Measurements from ENCODE around the gene FAM151B. TPM values are rescaled to one million over a fixed set of nuclear protein-coding genes. Genes with fewer than 3 reads are reported as not detected.

Gene FAM151B
- total RNA-seq, 4 donors from 2014 or later: 2.6 to 8.1 (median 4.5) TPM

GRCh38 chr5:80495891-80496290 is 8.0 kb downstream of the FAM151B start:
- Histone ChIP-seq H3K36me3 (no peaks in the 10 kb centered on the region), H3K9me3 (no peaks in the 10 kb centered on the region), H3K4me3 (replicated peaks in 1 of 3) (no peak overlapping the region), H3K27me3 (no peaks in the 10 kb centered on the region), H3K4me1 (no peaks in the 10 kb centered on the region), H3K27ac (no peak overlapping the region)
- 96 to 100% methylated on average over 2 of the region's 2 CpGs for WGBS, 2 donors
- DNase-seq: no peak
- TF ChIP-seq CTCF (IDR thresholded peaks at IDR 0.05) (no peak), POLR2A (IDR thresholded peaks at IDR 0.05) (no peak)
- intact Hi-C loops (cut with DNase I): no loop called here

GRCh38 chr5:80502800-80503199 is 14.9 kb downstream of the FAM151B start:
- no peaks in the 10 kb centered on the region for H3K27me3 ChIP-seq
- no peak for TF ChIP-seq CTCF (IDR thresholded peaks at IDR 0.05)
- TF ChIP-seq POLR2A (IDR thresholded peaks at IDR 0.05): no peak
- no peak for DNase-seq
- no peaks in the 10 kb centered on the region for H3K9me3 ChIP-seq
- intact Hi-C loops (cut with DNase I): no loop called here
- no peak overlapping the region for H3K27ac ChIP-seq
- H3K36me3 ChIP-seq: no peaks in the 10 kb centered on the region
- no peaks in the 10 kb centered on the region for H3K4me1 ChIP-seq
- 98 to 99% methylated on average over 2 of the region's 2 CpGs for WGBS, 2 donors
- H3K4me3 ChIP-seq (replicated peaks in 1 of 3): no peak overlapping the region

GRCh38 chr5:80503641-80504040 is 15.7 kb downstream of the FAM151B start:
- no peaks in the 10 kb centered on the region for H3K4me1 ChIP-seq
- WGBS, 2 donors: 85 to 94% methylated on average over 1 of the region's 1 CpG
- TF ChIP-seq CTCF (IDR thresholded peaks at IDR 0.05) (no peak), POLR2A (IDR thresholded peaks at IDR 0.05) (no peak)
- H3K27ac ChIP-seq: no peak overlapping the region
- no peaks in the 10 kb centered on the region for H3K9me3 ChIP-seq
- no peak for DNase-seq
- no peak overlapping the region for H3K4me3 ChIP-seq (replicated peaks in 1 of 3)
- no peaks in the 10 kb centered on the region for H3K27me3 ChIP-seq
- intact Hi-C loops (cut with DNase I): no loop called here
- H3K36me3 ChIP-seq: no peaks in the 10 kb centered on the region

- intact Hi-C loops (cut with DNase I): no loop called here
- DNase-seq: no peak
- H3K27ac ChIP-seq: no peak overlapping the region
- H3K27me3 ChIP-seq: no peaks in the 10 kb centered on the region
- H3K4me3 ChIP-seq (replicated peaks in 1 of 3): no peak overlapping the region
- TF ChIP-seq CTCF (IDR thresholded peaks at IDR 0.05) (no peak), POLR2A (IDR thresholded peaks at IDR 0.05) (no peak)
- WGBS, 2 donors: 63 to 66% methylated on average over 1 of the region's 1 CpG
- no peaks in the 10 kb centered on the region for H3K36me3 ChIP-seq
- no peaks in the 10 kb centered on the region for H3K4me1 ChIP-seq
- no peaks in the 10 kb centered on the region for H3K9me3 ChIP-seq
Measured at GRCh38 chr5:80504833-80505232, 16.9 kb downstream of the FAM151B start.

GRCh38 chr5:80507663-80508062 is 19.8 kb downstream of the FAM151B start:
- DNase-seq: no peak
- H3K9me3 ChIP-seq: no peaks in the 10 kb centered on the region
- no peak overlapping the region for H3K27ac ChIP-seq
- WGBS, 2 donors: 92 to 93% methylated on average over 3 of the region's 3 CpGs
- H3K27me3 ChIP-seq: no peaks in the 10 kb centered on the region
- no peak overlapping the region for H3K4me3 ChIP-seq (replicated peaks in 1 of 3)
- no peak for TF ChIP-seq CTCF (IDR thresholded peaks at IDR 0.05)
- no peak for TF ChIP-seq POLR2A (IDR thresholded peaks at IDR 0.05)
- H3K36me3 ChIP-seq: no peaks in the 10 kb centered on the region
- no peaks in the 10 kb centered on the region for H3K4me1 ChIP-seq
- intact Hi-C loops (cut with DNase I): no loop called here
